Right ventricle myocardium superior (tissue), 1 donor: ENCODE data around the gene GULP1. TPM values are rescaled to one million over a fixed set of nuclear protein-coding genes. Genes with fewer than 3 reads are reported as not detected.
A peak's percentile ranks its signal among the peaks of the same experiment; 100 is the strongest.
"Not testable (repeated sequence)": the region's sequence is repeated elsewhere in the genome, so short reads cannot be mapped to it uniquely, and the experiment has no call there.

Source experiments
- ATAC-seq: fragments of 200-7000 bp; cut with Tn5 transposase; one replicate; pipeline ENCODE4 v1.9.1; 2020; ENCODE audit warnings: mild to moderate bottlenecking; ENCODE audit not compliant: poor library complexity
- DNase-seq: peaks from one replicate; pipeline ENCODE4 v3.0.0-alpha.2; 2020
- intact Hi-C: fragments of 100-400 bp; cut with DNase I; formaldehyde crosslinking; loops from one replicate; pipeline ENCODE4 v1.11.2; 2022
- total RNA-seq: library from RNA; stranded (reverse); fragmentation: NEBNext Ultra II Directional; extraction: Animal tissue kit (Norgen Biotek cat#: 25700); gene quantifications from one replicate; pipeline ENCODE4 v1.2.1, GENCODE V29; 2021
- donor health status: DM: no; HTN: yes; CAD: no; lungs with severe emphysema.

Gene GULP1
- total RNA-seq, 1 donor from 2014 or later = 4.6 TPM

DNA sequence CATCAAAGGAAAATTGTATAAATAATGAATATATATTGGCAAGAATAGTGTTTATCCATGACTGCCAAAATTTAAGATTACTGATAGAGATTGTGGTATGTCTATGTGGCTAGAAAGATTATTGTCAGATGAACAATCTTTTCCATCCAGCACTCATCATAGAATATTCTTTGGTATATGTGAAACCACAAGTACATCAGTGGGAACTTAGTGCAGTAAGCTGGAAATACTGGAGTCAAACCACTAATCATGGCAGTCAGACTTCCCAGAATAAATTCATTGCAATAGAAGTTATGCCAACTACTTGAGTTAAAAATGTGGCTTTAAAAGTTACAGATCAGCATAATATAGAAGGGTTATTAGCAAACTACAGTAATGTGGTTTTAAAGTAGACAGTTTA, 310.3 kb downstream of the GULP1 start:
- ATAC-seq = no peak
- intact Hi-C loops = no loop called here
- no peak for DNase-seq

DNA sequence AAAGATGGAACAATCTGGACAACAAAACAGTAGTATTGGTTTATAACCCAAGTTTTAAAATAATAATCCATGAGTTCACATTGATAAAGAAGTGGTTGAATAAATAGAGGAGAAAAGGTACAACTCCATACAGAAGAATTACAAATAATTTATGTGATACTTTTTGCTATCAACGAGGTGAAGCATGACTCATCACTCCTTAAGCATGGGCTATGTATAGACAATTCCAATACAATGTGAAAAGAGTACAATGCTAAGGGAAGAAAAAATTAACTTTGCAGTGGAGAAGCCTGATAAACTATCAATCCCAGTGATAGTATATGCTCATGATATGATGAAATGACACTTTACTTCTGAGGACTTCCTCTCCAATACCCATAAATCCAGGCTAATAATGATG, 312.9 kb downstream of the GULP1 start:
- ATAC-seq (no peak), DNase-seq (no peak)
- intact Hi-C loops = no loop called here

DNA sequence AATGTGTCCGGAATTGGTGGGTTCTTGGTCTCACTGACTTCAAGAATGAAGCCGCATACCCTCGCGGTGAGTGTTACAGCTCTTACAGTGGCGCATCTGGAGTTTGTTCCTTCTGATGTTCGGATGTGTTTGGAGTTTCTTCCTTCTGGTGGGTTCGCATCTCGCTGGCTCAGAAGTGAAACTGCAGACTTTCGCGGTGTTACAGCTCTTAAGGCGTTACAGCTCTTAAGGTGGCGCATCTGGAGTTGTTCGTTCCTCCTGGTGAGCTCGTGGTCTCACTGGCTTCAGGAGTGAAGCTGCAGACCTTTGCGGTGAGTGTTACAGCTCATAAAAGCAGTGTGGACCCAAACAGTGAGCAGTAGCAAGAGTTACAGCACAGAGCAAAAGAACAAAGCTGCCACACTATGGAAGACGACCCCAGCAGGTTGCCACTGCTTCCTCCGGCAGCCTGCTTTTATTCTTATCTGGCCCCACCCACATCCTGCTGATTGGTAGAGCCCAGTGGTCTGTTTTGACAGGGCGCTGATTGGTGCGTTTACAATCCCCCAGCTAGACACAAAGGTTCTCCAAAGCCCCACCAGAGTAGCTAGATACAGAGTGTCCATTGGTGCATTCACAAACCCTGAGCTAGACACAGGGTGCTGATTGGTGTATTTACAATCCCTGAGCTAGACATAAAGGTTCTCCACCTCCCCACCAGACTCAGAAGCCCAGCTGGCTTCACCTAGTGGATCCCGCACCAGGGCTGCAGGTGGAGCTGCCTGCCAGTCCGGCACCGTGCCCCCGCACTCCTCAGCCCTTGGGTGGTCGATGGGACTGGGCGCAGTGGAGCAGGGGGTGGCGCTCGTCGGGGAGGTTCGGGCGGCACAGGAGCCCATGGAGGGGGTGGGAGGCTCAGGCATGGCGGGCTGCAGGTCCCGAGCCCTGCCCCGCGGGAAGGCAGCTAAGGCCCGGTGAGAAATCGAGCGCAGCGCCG, 314.2 kb downstream of the GULP1 start:
- DNase-seq, intact Hi-C loops, ATAC-seq: not testable (repeated sequence)

- intact Hi-C loops, ATAC-seq, DNase-seq: not testable (repeated sequence)
Measured at GRCh38 chr2:188606596-188606995, 314.9 kb downstream of the GULP1 start.

- ATAC-seq (no peak), DNase-seq (no peak)
- intact Hi-C loops = no loop called here
Measured at GRCh38 chr2:188607501-188607900, 315.8 kb downstream of the GULP1 start.

- DNase-seq (no peak), ATAC-seq (no peak)
- intact Hi-C loops = no loop called here
Measured at GRCh38 chr2:188609321-188610049, 317.8 kb downstream of the GULP1 start.

DNA sequence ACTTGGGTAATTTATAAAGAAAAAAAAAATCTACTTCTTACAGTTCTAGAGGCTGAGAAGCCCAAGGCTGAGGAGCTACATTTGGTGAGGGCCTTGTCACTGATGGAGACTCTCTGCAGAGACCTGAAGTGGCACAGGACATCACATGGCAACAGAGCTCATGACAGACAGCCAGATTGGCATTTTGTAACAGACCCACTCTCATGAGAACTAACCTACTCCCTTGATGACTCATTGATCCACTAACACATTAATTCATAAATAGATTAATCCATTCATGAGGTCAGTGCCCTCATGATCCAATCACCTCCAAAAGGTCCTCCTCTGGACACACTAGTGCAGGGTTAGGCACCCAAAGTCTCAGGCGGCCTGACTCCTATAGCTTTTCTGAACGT, 318.4 kb downstream of the GULP1 start:
- ATAC-seq (no peak), DNase-seq (no peak)
- intact Hi-C loops = no loop called here

DNA sequence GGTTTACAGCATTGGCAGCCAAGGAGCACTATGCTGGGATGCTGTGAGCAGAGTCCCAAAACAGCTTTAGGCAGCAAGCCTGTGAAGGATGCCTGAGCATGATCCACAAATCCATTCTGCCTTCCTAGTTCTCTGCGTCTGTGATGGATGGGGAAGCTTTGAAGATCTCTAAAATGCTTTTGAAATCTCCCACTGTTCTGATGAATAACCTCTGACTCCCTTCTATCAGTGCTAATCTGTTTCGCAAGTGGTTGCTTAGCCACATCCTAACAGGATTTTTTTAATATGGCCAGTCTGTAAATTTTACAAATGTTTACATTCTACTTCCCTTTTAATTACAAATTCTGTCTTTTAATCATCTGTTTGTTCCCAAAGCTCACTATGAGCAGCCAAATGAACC, 319.2 kb downstream of the GULP1 start:
- DNase-seq = no peak
- ATAC-seq = no peak
- intact Hi-C loops = no loop called here

DNA sequence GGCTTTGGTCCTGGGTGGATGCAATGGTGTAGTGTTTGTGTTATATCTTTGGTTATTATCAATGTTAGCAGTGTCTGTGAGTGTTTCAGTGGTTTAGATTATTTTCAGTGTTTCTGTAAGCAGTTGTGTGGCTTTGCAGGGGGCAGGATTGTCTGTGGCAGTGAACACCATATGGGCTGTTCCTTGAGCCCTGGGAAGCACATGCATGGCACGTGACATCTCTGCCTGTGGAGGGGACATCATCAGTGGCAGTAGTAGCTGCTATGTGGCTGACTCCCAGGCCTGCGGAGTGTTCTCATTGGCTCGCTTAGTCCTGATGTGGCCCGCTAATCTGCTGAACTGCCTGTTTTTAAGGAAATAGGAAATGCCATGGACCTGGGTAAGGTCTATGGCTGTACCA, 327.5 kb downstream of the GULP1 start:
- DNase-seq (no peak), ATAC-seq (no peak)
- intact Hi-C loops = no loop called here

DNA sequence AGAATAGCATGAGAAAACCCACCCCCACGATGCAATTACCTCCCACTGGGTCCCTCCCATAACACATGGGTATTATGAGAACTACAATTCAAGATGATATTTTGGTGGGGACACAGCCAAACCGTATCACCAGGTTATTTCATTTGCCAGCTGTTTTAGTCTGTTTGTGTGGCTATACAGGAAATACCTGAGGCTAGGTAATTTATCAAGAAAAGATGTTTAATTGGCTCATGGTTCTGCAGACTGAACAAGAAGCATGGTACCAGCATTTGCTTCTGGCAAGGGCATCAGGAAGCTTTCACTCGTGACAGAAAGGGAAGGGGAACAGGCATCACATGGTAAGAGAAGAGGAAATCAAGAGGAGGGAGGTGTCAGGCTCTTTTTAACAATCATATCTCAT, 329.2 kb downstream of the GULP1 start:
- no peak for ATAC-seq
- intact Hi-C loops = no loop called here
- DNase-seq = no peak

DNA sequence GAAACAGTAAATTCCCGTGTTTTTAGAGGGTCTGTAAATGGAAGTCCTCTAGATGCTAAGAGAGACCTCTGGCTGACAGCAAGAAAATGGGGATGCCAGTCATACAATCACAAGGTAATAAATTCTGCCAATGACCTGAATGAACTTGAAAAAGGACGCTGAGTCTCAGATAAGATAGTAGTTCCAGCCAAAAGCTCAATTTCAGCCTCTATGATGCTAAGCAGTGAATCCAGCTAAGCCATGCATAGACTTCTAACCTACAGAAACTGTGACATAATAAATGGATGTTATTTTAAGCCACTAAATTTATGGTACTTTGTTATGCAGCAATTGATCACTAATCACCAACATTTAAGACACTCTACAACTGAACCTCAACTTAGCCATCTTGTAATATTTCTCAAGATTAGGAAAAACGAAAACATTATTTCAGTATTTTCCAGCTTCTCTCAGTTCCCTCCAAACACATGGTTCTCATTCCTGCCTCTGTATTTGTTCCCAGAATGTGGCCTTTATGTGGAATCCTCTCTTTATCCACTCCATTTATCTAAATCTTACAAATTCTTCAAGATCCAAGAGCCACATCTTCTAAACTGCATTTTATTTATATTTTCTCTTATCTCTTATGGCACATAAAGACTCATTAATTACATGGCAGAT, 331.1 kb downstream of the GULP1 start:
- ATAC-seq (no peak), DNase-seq (no peak)
- intact Hi-C loops = no loop called here

GRCh38 chr2:188623995-188624643, 332.4 kb downstream of the GULP1 start:
- DNase-seq (no peak), ATAC-seq (peak; percentile 48)
- intact Hi-C loops = no loop called here

DNA sequence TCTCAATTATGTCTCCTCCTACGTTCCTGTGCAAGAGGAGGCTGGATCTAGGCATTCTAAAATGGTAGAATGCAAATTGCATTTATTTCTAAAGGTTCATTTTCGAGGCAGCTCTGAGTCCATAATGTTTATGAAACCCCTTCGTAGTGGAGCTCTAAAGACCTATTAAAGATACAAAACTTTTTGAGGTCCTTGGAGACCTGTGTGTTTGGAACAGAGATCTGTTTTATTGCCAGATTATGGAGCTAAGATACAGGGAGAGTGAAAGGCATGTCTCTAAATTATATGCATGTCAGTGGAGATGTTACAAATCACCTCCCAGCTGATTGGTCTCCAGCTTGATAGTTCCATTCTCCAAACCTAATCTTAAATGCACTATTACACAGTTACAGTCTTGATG, 335.8 kb downstream of the GULP1 start:
- no peak for ATAC-seq
- intact Hi-C loops = no loop called here
- no peak for DNase-seq

- intact Hi-C loops = no loop called here
- ATAC-seq (peak; percentile 39), DNase-seq (no peak)
Measured at GRCh38 chr2:188628989-188629752, 337.5 kb downstream of the GULP1 start.

- intact Hi-C loops = no loop called here
- DNase-seq = no peak
- ATAC-seq = peak; percentile 34
Measured at GRCh38 chr2:188629753-188630527, 338.3 kb downstream of the GULP1 start.

DNA sequence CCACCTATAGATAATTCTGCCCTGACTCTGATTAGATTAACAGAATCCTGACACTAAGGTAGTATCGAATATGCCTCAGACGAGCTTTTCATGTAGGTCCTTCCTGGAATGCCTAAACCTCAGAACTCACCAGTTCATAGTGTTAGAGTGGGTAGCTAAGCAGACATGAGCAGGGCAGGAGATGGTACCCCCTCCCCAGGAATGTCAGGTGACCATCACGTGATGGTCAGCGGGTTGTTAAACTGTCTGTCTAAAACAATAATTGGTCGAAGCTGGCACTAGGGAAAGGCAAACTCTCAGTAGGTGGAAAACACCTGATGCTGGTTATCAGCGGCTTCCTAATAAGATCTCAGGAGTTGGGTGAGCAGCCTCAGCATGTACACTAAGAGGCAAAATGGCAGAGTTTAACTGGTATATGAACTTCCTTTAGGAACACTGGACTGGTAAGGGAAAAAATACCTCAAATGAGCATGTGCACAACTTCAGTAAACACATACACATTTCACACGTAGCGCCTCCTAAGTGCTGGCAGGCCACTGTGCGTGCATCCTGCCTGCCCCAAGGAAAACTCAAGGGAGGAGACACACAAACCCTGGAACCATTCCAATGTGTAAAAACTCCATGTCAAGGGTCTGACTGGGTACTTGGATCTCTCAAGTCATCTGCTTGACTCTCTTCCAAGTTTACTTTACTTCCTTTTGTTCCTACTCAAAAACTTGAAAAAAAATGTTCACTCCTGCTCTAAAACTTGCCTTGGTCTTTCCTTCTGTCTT, 339.5 kb downstream of the GULP1 start:
- no peak for DNase-seq
- intact Hi-C loops = no loop called here
- ATAC-seq = no peak

DNA sequence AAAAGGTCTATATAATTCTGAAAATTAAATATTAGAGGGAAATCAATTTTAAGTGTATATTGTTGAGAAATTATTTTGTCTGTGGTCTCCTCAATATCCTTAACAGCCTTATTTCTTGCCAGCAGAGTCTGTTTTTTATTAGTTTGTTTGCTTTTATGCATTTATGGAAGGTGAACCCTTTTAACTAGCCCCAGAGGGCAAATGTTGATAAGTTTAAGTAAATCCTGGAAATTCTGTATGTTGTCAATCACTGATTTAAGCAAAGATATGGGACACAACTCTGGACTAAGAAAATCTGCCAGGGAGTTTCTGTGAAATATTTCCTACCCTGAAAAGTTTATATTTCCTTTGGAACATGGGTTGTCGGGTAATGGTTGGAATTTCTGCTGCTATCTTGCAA, 343.0 kb downstream of the GULP1 start:
- ATAC-seq = no peak
- DNase-seq = no peak
- intact Hi-C loops = no loop called here
